Myocyte (in vitro differentiated cells): ENCODE data around the gene APLF. TPM values are rescaled to one million over a fixed set of nuclear protein-coding genes. Genes with fewer than 3 reads are reported as not detected.
"Not testable (repeated sequence)": the region's sequence is repeated elsewhere in the genome, so short reads cannot be mapped to it uniquely, and the experiment has no call there.

ENCODE experiments used
- DNase-seq: peaks from one replicate; pipeline ENCODE4 v3.0.0-alpha.2; 2012; ENCODE audit warnings: low read depth
- total RNA-seq: library from RNA; depleted of rRNA; stranded (reverse); fragments of >200 nt; gene quantifications from 2 replicates; pipeline ENCODE4 v1.2.3, GENCODE V29; 2014

Gene APLF
- total RNA-seq, 1 donor from 2014 or later = 5.3 TPM

- not testable (repeated sequence) for DNase-seq
Measured at GRCh38 chr2:68527343-68528081, 60.1 kb downstream of the APLF start.

GRCh38 chr2:68529156-68529555 lies 61.8 kb downstream of the APLF start:
- not testable (repeated sequence) for DNase-seq

GRCh38 chr2:68529651-68530050 lies 62.3 kb downstream of the APLF start:
- not testable (repeated sequence) for DNase-seq

GRCh38 chr2:68536000-68536399 lies 68.6 kb downstream of the APLF start:
- DNase-seq = no peak

- DNase-seq = no peak
Measured at GRCh38 chr2:68537011-68537410, 69.6 kb downstream of the APLF start.

GRCh38 chr2:68537809-68538208 lies 70.4 kb downstream of the APLF start:
- DNase-seq = peak; percentile 24

GRCh38 chr2:68544811-68545210 lies 77.4 kb downstream of the APLF start:
- no peak for DNase-seq

GRCh38 chr2:68548396-68548795 lies 81.0 kb downstream of the APLF start:
- no peak for DNase-seq

- DNase-seq = no peak
Measured at GRCh38 chr2:68553098-68553497, 85.7 kb downstream of the APLF start.

GRCh38 chr2:68555425-68556206 lies 88.2 kb downstream of the APLF start:
- DNase-seq = not testable (repeated sequence)

GRCh38 chr2:68556381-68556780 lies 89.0 kb downstream of the APLF start:
- DNase-seq = no peak

- DNase-seq = no peak
Measured at GRCh38 chr2:68558576-68558975, 91.2 kb downstream of the APLF start.

- DNase-seq = no peak
Measured at GRCh38 chr2:68559692-68560091, 92.3 kb downstream of the APLF start.

- no peak for DNase-seq
Measured at GRCh38 chr2:68560545-68560944, 93.2 kb downstream of the APLF start.

GRCh38 chr2:68561372-68561771 lies 94.0 kb downstream of the APLF start:
- DNase-seq = no peak

- DNase-seq = no peak
Measured at GRCh38 chr2:68562934-68563333, 95.5 kb downstream of the APLF start.

- DNase-seq = no peak
Measured at GRCh38 chr2:68564426-68564825, 97.0 kb downstream of the APLF start.

- no peak for DNase-seq
Measured at GRCh38 chr2:68565273-68565672, 97.9 kb downstream of the APLF start.

- no peak for DNase-seq
Measured at GRCh38 chr2:68565858-68566257, 98.5 kb downstream of the APLF start.

- DNase-seq = no peak
Measured at GRCh38 chr2:68566362-68566761, 99.0 kb downstream of the APLF start.

- DNase-seq = no peak
Measured at GRCh38 chr2:68568116-68568515, 100.7 kb downstream of the APLF start.

- DNase-seq = no peak
Measured at GRCh38 chr2:68569604-68570003, 102.2 kb downstream of the APLF start.

GRCh38 chr2:68570434-68570833 lies 103.0 kb downstream of the APLF start:
- DNase-seq = not testable (repeated sequence)
